Measurements from ENCODE around the gene KIF6.

KIF6 gene

DNA sequence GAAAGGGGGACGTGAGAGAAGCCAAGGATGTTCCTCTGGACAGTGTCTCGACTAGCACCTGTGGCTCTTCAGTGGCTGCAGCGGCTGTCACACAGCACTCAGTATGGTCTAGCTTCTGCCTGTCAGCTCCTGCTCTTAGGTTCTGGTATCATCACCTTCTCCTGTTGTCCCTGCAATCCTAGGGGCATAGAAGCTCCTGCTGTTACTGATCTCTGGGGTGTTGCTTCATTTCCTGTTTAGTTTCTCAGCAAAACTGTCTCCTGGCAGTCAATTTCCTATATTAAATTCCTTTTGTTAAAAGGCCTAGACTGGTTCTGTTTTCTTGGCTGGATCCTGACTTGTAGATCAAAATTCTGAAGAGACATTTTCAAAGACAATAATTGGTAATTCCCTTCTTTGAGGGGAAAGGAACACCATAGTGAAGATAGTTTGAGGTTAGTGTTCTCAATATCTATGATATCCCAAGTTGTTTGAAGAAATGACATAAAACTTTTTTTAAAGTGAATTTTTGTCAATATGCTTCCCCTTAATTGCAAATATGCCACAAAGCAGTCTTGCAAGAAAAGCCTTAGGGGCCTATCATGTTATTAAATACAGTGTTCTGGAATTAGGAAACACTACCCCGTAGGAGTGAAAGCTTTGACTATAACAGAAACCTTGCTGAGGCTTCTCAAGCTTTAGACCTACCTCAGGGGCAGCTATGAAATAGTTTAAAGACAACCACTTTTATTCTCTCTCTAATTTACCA, 148.5 kb downstream of the KIF6 start:
- no peak overlapping the region for H3K4me3 ChIP-seq (ENCODE audit: low read depth, low read length)
- no peaks in the 10 kb centered on the region for H3K9me3 ChIP-seq (ENCODE audit: control insufficient read depth, insufficient read depth, low read length)
- H3K36me3 ChIP-seq (ENCODE audit: control insufficient read depth, insufficient read depth, low read length): no peaks in the 10 kb centered on the region
- H3K4me1 ChIP-seq (ENCODE audit: control insufficient read depth, insufficient read depth, low read length): no peaks in the 10 kb centered on the region
- H3K9ac ChIP-seq (ENCODE audit: low read depth, low read length): no peak overlapping the region
- no peaks in the 10 kb centered on the region for H3K27me3 ChIP-seq (ENCODE audit: control insufficient read depth, insufficient read depth, low read length)

DNA sequence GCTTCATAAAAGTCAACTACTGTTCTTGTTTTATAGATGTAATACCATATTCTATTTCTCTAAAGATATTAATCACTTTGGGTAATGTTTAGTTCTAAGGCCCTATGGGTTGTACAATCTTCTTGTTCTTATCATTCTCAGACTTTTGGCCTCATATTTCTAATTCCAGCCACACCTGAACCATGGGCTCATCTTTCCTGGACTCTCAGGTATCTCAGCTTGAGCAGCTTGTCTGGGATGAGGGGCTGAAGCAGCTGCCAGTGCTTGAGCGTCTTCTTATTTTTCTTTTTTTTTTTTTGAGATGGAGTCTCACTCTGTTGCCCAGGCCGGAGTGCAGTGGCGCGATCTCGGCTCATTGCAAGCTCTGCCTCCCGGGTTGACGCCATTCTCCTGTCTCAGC, 150.2 kb downstream of the KIF6 start:
- H3K4me1 ChIP-seq (ENCODE audit: control insufficient read depth, insufficient read depth, low read length): no peaks in the 10 kb centered on the region
- H3K9me3 ChIP-seq (ENCODE audit: control insufficient read depth, insufficient read depth, low read length): no peaks in the 10 kb centered on the region
- H3K27me3 ChIP-seq (ENCODE audit: control insufficient read depth, insufficient read depth, low read length): no peaks in the 10 kb centered on the region
- no peak overlapping the region for H3K9ac ChIP-seq (ENCODE audit: low read depth, low read length)
- H3K36me3 ChIP-seq (ENCODE audit: control insufficient read depth, insufficient read depth, low read length): no peaks in the 10 kb centered on the region
- no peak overlapping the region for H3K4me3 ChIP-seq (ENCODE audit: low read depth, low read length)

DNA sequence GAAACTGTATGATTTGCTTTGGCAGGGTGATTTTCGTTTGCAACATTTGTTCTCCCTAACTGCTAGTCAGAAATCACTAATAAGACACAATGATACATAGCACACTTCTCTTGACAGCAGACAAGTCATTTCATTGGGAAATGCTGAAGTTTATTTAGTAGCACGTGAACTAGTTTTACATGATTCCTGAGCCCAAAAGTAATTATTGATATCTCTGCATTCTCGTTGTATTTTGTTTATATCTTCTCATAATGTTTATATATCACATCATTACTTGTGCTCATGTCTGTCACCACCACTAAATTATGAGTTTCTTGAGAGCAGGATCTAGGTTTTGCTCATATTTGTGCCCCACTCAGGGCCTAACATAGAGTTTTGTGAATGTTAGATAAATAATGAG, 151.7 kb downstream of the KIF6 start:
- Histone ChIP-seq H3K27me3 (ENCODE audit: control insufficient read depth, insufficient read depth, low read length) (no peaks in the 10 kb centered on the region), H3K9me3 (ENCODE audit: control insufficient read depth, insufficient read depth, low read length) (no peaks in the 10 kb centered on the region), H3K36me3 (ENCODE audit: control insufficient read depth, insufficient read depth, low read length) (no peaks in the 10 kb centered on the region), H3K9ac (ENCODE audit: low read depth, low read length) (no peak overlapping the region), H3K4me3 (ENCODE audit: low read depth, low read length) (no peak overlapping the region), H3K4me1 (ENCODE audit: control insufficient read depth, insufficient read depth, low read length) (no peaks in the 10 kb centered on the region)

DNA sequence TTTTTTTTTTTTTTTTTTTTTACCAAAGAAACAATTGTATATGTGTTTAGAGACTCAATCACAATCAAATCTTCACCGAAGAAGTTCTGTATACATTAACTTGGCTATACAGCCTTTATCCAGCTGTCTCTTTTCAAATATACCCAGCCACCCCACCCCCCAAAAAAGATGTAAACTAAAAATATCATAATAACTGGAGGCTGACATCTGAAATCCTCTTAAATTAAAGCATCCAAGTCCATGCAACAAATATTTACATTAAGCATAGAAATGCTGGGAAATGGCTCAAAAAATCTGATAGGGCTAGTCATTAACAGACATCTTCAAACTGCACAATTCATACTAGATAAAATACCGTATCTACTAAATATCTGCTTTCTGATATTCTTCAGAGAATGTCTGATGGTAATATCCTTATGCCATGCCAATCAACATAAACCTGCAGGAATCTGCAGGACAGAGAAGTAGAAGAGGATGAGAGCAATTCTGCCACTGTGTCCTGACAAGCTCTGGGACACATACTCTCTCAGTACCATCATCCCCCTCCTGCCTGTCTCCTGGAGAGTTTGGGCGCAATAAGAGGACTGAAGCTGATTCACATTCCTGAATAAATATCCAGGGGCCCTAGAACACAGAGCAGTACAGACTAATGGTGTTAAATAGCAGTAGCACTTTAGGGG, 152.4 kb downstream of the KIF6 start:
- Histone ChIP-seq H3K9me3 (ENCODE audit: control insufficient read depth, insufficient read depth, low read length) (no peaks in the 10 kb centered on the region), H3K4me1 (ENCODE audit: control insufficient read depth, insufficient read depth, low read length) (no peaks in the 10 kb centered on the region), H3K36me3 (ENCODE audit: control insufficient read depth, insufficient read depth, low read length) (no peaks in the 10 kb centered on the region), H3K9ac (ENCODE audit: low read depth, low read length) (no peak overlapping the region), H3K27me3 (ENCODE audit: control insufficient read depth, insufficient read depth, low read length) (no peaks in the 10 kb centered on the region), H3K4me3 (ENCODE audit: low read depth, low read length) (no peak overlapping the region)

DNA sequence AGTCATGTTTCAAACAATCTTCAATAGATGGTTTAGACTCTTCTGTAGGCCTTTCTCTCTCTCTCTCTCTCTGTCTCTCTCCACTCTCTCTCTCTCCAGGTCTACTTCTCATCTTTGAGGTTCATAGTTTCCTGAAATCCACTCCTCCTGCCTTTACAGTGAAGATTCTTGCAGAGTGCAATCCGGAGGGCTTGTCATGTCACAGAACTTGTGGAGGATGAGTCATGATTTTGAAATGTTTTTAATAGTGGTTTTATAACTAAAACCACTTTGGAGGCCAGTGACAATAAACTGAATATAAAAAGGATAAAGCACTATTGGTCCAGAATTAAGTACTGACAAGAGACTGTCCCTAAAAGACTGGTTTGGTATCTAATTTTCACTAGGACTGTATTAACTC, 156.3 kb downstream of the KIF6 start:
- Histone ChIP-seq H3K9ac (ENCODE audit: low read depth, low read length) (no peak overlapping the region), H3K4me3 (ENCODE audit: low read depth, low read length) (no peak overlapping the region), H3K36me3 (ENCODE audit: control insufficient read depth, insufficient read depth, low read length) (no peaks in the 10 kb centered on the region), H3K27me3 (ENCODE audit: control insufficient read depth, insufficient read depth, low read length) (no peaks in the 10 kb centered on the region), H3K9me3 (ENCODE audit: control insufficient read depth, insufficient read depth, low read length) (no peaks in the 10 kb centered on the region), H3K4me1 (ENCODE audit: control insufficient read depth, insufficient read depth, low read length) (no peaks in the 10 kb centered on the region)

DNA sequence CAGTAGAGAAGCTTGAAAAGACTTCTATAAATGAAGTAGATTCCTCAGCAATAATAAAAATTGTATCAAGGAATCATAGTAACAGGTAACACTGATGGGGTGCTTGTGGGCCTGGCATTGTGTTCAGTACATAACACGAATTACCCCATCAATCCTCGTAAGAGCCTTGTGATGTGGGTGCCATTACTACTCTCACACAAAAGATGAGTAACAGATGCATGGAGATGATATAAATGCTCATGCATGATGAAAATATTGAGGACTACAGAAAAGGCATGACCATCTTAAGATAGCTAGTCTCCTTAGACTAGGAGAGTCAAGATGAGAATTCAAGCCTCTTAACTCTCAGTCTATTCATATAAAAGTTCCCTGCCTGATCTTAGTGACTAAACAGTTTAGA, 158.1 kb downstream of the KIF6 start:
- Histone ChIP-seq H3K4me1 (ENCODE audit: control insufficient read depth, insufficient read depth, low read length) (no peaks in the 10 kb centered on the region), H3K27me3 (ENCODE audit: control insufficient read depth, insufficient read depth, low read length) (no peaks in the 10 kb centered on the region), H3K36me3 (ENCODE audit: control insufficient read depth, insufficient read depth, low read length) (no peaks in the 10 kb centered on the region), H3K9ac (ENCODE audit: low read depth, low read length) (no peak overlapping the region), H3K4me3 (ENCODE audit: low read depth, low read length) (no peak overlapping the region), H3K9me3 (ENCODE audit: control insufficient read depth, insufficient read depth, low read length) (no peaks in the 10 kb centered on the region)

DNA sequence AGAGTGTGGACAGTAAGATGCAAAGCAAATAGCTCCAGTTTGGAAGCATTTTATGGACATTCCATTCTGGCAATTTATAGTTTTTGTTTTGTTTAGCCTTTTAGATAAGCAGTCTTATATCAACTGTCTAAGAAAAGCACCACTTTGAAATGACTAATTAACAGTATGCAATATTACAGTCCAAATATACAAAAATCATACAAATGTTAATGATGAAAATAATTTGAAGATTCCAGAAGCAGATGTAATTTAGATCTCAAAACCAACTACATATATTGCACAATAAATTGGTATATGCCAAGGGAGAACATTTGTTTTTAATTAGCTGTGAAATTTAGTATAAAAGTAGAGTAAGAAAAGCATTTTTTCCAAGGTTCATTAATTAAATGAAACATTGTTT, 158.8 kb downstream of the KIF6 start:
- Histone ChIP-seq H3K9ac (ENCODE audit: low read depth, low read length) (no peak overlapping the region), H3K4me3 (ENCODE audit: low read depth, low read length) (no peak overlapping the region), H3K27me3 (ENCODE audit: control insufficient read depth, insufficient read depth, low read length) (no peaks in the 10 kb centered on the region), H3K9me3 (ENCODE audit: control insufficient read depth, insufficient read depth, low read length) (no peaks in the 10 kb centered on the region), H3K4me1 (ENCODE audit: control insufficient read depth, insufficient read depth, low read length) (no peaks in the 10 kb centered on the region), H3K36me3 (ENCODE audit: control insufficient read depth, insufficient read depth, low read length) (no peaks in the 10 kb centered on the region)

DNA sequence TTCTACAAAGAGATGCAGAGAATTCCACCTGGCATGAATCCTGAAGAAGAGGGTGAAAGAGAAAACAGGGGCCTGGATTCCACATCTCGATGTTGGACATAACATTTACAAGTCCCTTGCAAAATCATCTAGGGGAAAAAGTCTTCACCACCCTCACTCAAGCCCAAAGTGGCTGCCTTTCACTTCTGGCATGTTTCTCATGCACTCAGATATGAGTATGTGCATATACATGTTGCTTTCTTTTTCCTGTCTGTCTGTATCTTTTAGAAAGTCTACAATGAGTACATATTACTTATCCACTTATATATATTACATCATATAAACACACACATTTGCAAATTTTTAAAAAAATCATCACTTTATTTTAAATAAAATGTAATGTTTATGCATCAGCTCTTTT, 159.3 kb downstream of the KIF6 start:
- H3K9me3 ChIP-seq (ENCODE audit: control insufficient read depth, insufficient read depth, low read length): no peaks in the 10 kb centered on the region
- no peak overlapping the region for H3K4me3 ChIP-seq (ENCODE audit: low read depth, low read length)
- H3K36me3 ChIP-seq (ENCODE audit: control insufficient read depth, insufficient read depth, low read length): no peaks in the 10 kb centered on the region
- H3K9ac ChIP-seq (ENCODE audit: low read depth, low read length): no peak overlapping the region
- H3K27me3 ChIP-seq (ENCODE audit: control insufficient read depth, insufficient read depth, low read length): no peaks in the 10 kb centered on the region
- no peaks in the 10 kb centered on the region for H3K4me1 ChIP-seq (ENCODE audit: control insufficient read depth, insufficient read depth, low read length)

DNA sequence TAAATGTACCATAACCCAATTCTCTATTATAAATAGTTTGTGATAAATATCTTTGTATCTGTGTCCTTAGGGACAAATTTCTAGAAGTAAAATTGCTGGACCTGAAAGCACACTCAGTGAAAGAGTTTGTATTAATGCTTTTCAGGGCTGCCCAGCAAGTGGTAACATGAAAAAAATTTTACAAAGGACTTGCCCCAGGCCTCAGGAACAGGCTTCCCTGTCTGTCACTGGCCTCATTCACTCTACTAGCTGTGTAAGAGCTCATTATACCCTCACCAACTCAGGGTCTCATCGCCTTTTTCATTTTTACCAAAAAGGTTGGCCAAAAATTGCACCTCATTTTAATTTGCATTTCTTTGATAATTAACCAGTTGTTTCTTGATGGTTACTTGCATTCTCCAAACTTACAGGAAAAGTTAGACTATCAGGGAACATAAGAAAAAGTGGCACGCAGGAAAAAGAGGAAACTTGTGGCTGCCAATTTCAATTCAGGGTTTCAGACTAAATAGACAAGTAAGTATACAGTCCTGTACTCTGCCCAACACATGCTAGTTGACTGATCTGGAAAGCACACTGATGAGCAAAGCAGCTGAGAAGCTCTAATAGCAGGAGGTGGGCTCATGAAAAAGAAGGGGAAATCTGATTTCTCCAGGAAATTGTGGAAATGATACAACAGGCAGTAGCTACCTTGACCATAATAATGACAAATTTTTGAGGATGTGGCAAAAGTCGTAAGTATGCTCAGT, 161.5 kb downstream of the KIF6 start:
- H3K36me3 ChIP-seq (ENCODE audit: control insufficient read depth, insufficient read depth, low read length): no peaks in the 10 kb centered on the region
- no peaks in the 10 kb centered on the region for H3K9me3 ChIP-seq (ENCODE audit: control insufficient read depth, insufficient read depth, low read length)
- no peak overlapping the region for H3K4me3 ChIP-seq (ENCODE audit: low read depth, low read length)
- no peaks in the 10 kb centered on the region for H3K27me3 ChIP-seq (ENCODE audit: control insufficient read depth, insufficient read depth, low read length)
- no peaks in the 10 kb centered on the region for H3K4me1 ChIP-seq (ENCODE audit: control insufficient read depth, insufficient read depth, low read length)
- no peak overlapping the region for H3K9ac ChIP-seq (ENCODE audit: low read depth, low read length)

DNA sequence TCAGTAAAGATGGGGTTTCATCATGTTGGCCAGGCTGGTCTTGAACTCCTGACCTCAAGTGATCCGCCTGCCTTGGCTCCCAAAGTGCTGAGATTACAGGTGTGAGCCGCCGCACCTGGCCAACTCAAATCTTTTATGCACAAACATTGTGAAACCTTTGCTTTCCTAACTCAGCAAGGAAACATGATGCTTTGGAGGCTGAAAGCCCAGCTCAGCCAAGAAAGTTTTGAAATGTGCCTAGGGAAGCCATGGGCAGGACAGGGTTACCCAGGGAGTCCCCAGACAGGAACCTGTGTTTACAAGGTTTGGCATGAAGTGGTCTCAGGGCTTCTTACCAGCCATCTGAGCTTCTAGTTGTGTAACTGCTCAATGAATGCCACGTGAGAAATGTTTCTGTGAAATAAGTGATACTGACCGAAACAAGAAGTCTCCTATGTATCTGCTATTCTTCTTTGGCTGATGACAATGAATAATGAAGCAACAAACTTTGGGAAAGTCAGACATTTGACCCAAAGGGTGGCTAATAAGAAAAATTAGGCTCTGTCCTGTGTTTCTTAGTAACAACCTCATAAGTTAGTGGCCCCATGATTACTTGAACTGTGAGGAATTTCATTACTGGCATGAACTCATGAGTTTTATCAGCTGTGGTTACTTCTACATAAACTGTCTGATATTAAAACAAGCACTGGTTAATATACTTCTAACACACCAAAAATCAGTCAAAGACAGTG, 163.5 kb downstream of the KIF6 start:
- Histone ChIP-seq H3K9ac (ENCODE audit: low read depth, low read length) (no peak overlapping the region), H3K4me3 (ENCODE audit: low read depth, low read length) (no peak overlapping the region), H3K9me3 (ENCODE audit: control insufficient read depth, insufficient read depth, low read length) (no peaks in the 10 kb centered on the region), H3K4me1 (ENCODE audit: control insufficient read depth, insufficient read depth, low read length) (no peaks in the 10 kb centered on the region), H3K27me3 (ENCODE audit: control insufficient read depth, insufficient read depth, low read length) (no peaks in the 10 kb centered on the region), H3K36me3 (ENCODE audit: control insufficient read depth, insufficient read depth, low read length) (no peaks in the 10 kb centered on the region)

DNA sequence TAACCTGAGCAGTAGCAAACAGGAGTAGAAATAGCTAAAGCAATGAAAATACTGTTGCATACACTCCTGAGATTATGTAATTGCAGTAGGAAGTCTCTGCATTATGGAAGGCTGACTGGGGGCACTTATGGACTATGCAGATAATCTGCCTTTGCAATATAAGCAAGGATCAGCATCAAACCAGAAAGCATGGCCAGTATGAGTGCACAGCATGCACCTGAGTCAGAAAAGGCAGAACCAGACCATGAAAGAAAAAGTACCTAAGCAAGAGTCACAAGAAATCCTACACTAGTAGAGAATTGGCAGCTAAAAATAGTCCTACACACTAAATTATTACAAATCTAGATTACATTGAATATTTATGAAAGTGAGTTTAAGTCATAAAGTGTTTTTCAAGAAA, 164.3 kb downstream of the KIF6 start:
- no peaks in the 10 kb centered on the region for H3K9me3 ChIP-seq (ENCODE audit: control insufficient read depth, insufficient read depth, low read length)
- H3K4me1 ChIP-seq (ENCODE audit: control insufficient read depth, insufficient read depth, low read length): no peaks in the 10 kb centered on the region
- no peaks in the 10 kb centered on the region for H3K27me3 ChIP-seq (ENCODE audit: control insufficient read depth, insufficient read depth, low read length)
- H3K4me3 ChIP-seq (ENCODE audit: low read depth, low read length): no peak overlapping the region
- H3K36me3 ChIP-seq (ENCODE audit: control insufficient read depth, insufficient read depth, low read length): no peaks in the 10 kb centered on the region
- no peak overlapping the region for H3K9ac ChIP-seq (ENCODE audit: low read depth, low read length)

All from iPS-15b (cell line).